T-cell (primary cell): ENCODE data around the gene VWF. TPM values are rescaled to one million over a fixed set of nuclear protein-coding genes. Genes with fewer than 3 reads are reported as not detected.
"Not testable (repeated sequence)": the region's sequence is repeated elsewhere in the genome, so short reads cannot be mapped to it uniquely, and the experiment has no call there.

Experiments
- ATAC-seq, 4 experiments: fragments of 200-7000 bp in 3 of 4; fragments of 150-1000 bp in 1 of 4; cut with Tn5 transposase; replicated peaks in 1 of 4; 1 replicate in 3 of 4; 2 replicates in 1 of 4; pipeline ENCODE4 v1.10.0; 2021; ENCODE audit warnings: moderate library complexity in 3 of 4, mild to moderate bottlenecking in 2 of 4, moderate number of reproducible peaks in 1 of 4
- CTCF ChIA-PET, 2 donors: fragments of 300-600 bp; sonication (Branson Sonifier 250); formaldehyde crosslinking; loops; one replicate each; lab custom pipeline; 2022; ENCODE audit warnings: antibody characterized with exemption in 2 of 2; lab: Charles Lee
- POLR2A ChIA-PET, 2 donors: fragments of 300-600 bp; sonication (Branson Sonifier 250); formaldehyde crosslinking; loops; one replicate each; lab custom pipeline; 2022; ENCODE audit warnings: antibody characterized with exemption in 2 of 2; lab: Charles Lee
- DNase-seq, 35 experiments: peaks; one replicate each; pipeline versions ENCODE4 v3.0.0 to v3.0.0-alpha.2; 2013 to 2023
- H3K27ac ChIP-seq: one replicate; pipeline ENCODE4 v1.5.1; 2013; ENCODE audit warnings: low read length
- H3K27me3 ChIP-seq, 2 experiments: replicated peaks in 1 of 2; 1 replicate in 1 of 2; 2 replicates in 1 of 2; pipeline versions ENCODE4 v1.6.1 to v1.7.0; 2013; ENCODE audit warnings: low read length in 1 of 2, mixed read lengths in 1 of 2; ENCODE audit not compliant: control insufficient read depth in 2 of 2, insufficient read depth in 2 of 2; ENCODE audit errors: extremely low read depth in 1 of 2
- H3K36me3 ChIP-seq, 2 donors: 1 replicate in 1 of 2; 2 replicates in 1 of 2; pipeline versions ENCODE4 v1.6.1 to v1.7.0; 2013; ENCODE audit warnings: low read length in 1 of 2; ENCODE audit not compliant: control insufficient read depth in 2 of 2, insufficient read depth in 1 of 2; ENCODE audit errors: extremely low read depth in 1 of 2
- H3K4me1 ChIP-seq, 2 experiments: 1 replicate in 1 of 2; 2 replicates in 1 of 2; pipeline versions ENCODE4 v1.6.1 to v1.7.0; 2013; ENCODE audit warnings: low read length in 2 of 2, mixed read lengths in 1 of 2; ENCODE audit not compliant: insufficient read depth in 2 of 2, control insufficient read depth in 1 of 2; ENCODE audit errors: extremely low read depth in 1 of 2
- H3K4me3 ChIP-seq, 2 donors: 1 replicate in 1 of 2; 2 replicates in 1 of 2; pipeline versions ENCODE4 v1.5.1 to v1.7.0; 2013; ENCODE audit warnings: mild to moderate bottlenecking in 2 of 2, low read length in 1 of 2, moderate library complexity in 1 of 2; ENCODE audit not compliant: control insufficient read depth in 1 of 2; ENCODE audit errors: extremely low read depth in 1 of 2
- H3K9me3 ChIP-seq: 2 replicates; pipeline ENCODE4 v1.7.0; 2013
- H3K27ac Mint-ChIP-seq, 2 donors: one replicate each; pipeline ENCODE4 v1.8.0; 2020 to 2021; ENCODE audit warnings: mild to moderate bottlenecking in 2 of 2, mixed read lengths in 2 of 2
- H3K27me3 Mint-ChIP-seq, 2 donors: one replicate each; pipeline ENCODE4 v1.8.0; 2021 to 2022; ENCODE audit warnings: mixed read lengths in 2 of 2
- H3K36me3 Mint-ChIP-seq: one replicate; pipeline ENCODE4 v1.8.0; 2021; ENCODE audit warnings: mixed read lengths
- H3K4me1 Mint-ChIP-seq, 3 donors: one replicate each; pipeline ENCODE4 v1.8.0; 2020 to 2022; ENCODE audit warnings: mixed read lengths in 3 of 3, mild to moderate bottlenecking in 1 of 3
- H3K4me3 Mint-ChIP-seq, 3 donors: one replicate each; pipeline ENCODE4 v1.8.0; 2020 to 2022; ENCODE audit warnings: mild to moderate bottlenecking in 3 of 3, mixed read lengths in 3 of 3, moderate library complexity in 3 of 3
- H3K9me3 Mint-ChIP-seq, 3 donors: one replicate each; pipeline ENCODE4 v1.8.0; 2020 to 2022; ENCODE audit warnings: mixed read lengths in 3 of 3
- WGBS: methylation state at CpG from one replicate; pipeline ENCODE4 v1.1.5; 2013; ENCODE audit warnings: missing lambda C conversion rate; ENCODE audit not compliant: insufficient coverage; 5-methylcytosine and 5-hydroxymethylcytosine counted together
- total RNA-seq, 35 experiments: library from RNA in 6 of 35; stranded (reverse) in 6 of 35; fragments of 120-200 nt in 1 of 35; gene quantifications; one replicate each; pipeline versions ENCODE4 v1.2.1 to v1.2.4 and lab custom pipeline; 2013 to 2026

VWF gene
- total RNA-seq, 5 donors from 2014 or later (not counting 1 experiment from before 2014, with no cell fraction given) = 0.13 to 0.90 (median 0.74) TPM; not detected in 1

DNA sequence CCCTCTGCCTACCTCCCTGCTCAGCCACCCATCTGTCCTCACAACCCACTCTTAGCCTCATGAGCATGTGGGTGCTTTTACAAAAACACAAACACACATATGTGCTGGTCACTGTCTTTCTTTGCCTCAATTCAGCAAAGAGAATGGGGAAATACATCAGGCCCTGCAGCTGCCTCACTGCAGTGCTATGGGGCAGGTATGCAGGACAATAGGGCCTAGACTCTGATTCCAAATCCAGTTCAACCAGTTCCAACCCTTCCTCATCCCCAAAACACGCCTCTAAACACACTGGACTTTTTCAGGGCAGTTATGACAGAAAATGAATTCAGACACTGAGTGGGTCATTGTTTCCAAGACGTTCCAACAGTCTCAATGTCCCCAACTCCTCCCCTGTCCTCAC, 100.4 kb downstream of the VWF start:
- H3K9me3 ChIP-seq, H3K27me3 ChIP-seq, H3K27me3 Mint-ChIP-seq, H3K4me3 Mint-ChIP-seq, H3K27ac ChIP-seq, H3K27ac Mint-ChIP-seq, H3K36me3 ChIP-seq, ATAC-seq, H3K9me3 Mint-ChIP-seq, H3K4me1 ChIP-seq, DNase-seq, CTCF ChIA-PET, H3K4me1 Mint-ChIP-seq, H3K36me3 Mint-ChIP-seq, H3K4me3 ChIP-seq, POLR2A ChIA-PET: not testable (repeated sequence)
- WGBS = 37% methylated on average over 2 of the region's 2 CpGs

DNA sequence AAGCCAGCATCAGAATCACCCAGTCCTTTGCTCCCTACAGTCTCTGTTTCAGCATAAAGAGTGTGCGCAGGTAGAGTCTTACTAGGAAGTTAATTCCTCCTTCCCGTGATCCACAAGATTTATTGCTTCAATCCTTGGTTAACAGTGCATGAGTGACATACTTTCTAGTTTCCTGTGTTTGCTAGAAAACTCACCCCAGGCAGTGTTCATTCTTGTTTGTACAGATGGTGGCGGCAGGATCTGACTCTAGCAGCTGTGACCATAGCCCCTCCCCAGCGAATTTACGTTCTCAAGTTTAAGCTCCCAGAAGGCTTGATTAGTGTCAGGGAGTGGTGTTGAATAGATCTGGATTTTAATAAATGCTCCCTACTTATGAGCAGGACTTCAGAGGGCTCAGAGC, 103.5 kb downstream of the VWF start:
- WGBS = 64% methylated on average over 2 of the region's 5 CpGs
- ATAC-seq (no peak), DNase-seq (no peak)
- Mint-ChIP-seq H3K4me1 (no peaks in the 10 kb centered on the region), H3K36me3 (no peaks in the 10 kb centered on the region), H3K9me3 (no peaks in the 10 kb centered on the region), H3K27ac (no peak overlapping the region), H3K4me3 (no peak overlapping the region), H3K27me3 (peaks cover 7 to 8% of the 10 kb centered on the region in 2 donors)
- H3K4me1 ChIP-seq = no peaks in the 10 kb centered on the region
- H3K4me3 ChIP-seq = no peak overlapping the region
- H3K27me3 ChIP-seq = peaks cover 0 to 3% of the 10 kb centered on the region in 2 experiments
- H3K27ac ChIP-seq = no peak overlapping the region
- CTCF ChIA-PET = no interaction called here
- H3K36me3 ChIP-seq = no peaks in the 10 kb centered on the region
- POLR2A ChIA-PET = no interaction called here
- H3K9me3 ChIP-seq = no peaks in the 10 kb centered on the region

DNA sequence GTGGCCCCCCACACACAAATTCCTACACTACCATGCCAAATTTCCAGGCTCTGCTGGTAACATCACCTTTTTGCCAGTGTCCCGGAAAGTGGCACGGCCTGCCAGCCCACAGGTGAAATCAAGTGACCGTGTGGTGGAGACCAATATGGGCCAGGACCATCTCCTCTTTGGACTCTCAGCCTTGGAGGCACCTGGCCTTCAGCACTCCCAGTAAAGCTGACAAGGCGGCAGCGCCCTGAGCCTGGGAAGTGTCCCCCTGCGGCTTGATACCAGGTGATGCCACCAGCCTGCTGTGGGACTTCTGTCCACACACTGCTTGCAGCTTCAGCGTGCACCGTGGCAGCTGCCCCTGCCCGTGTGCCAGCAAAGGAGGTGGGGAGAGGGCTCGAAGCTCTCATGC, 104.0 kb downstream of the VWF start:
- WGBS = 86% methylated on average over 5 of the region's 10 CpGs
- H3K27ac Mint-ChIP-seq, POLR2A ChIA-PET, H3K27me3 ChIP-seq, DNase-seq, H3K9me3 ChIP-seq, H3K4me1 Mint-ChIP-seq, H3K36me3 Mint-ChIP-seq, H3K27me3 Mint-ChIP-seq, H3K36me3 ChIP-seq, H3K27ac ChIP-seq, H3K4me3 Mint-ChIP-seq, H3K9me3 Mint-ChIP-seq, H3K4me3 ChIP-seq, CTCF ChIA-PET, H3K4me1 ChIP-seq, ATAC-seq: not testable (repeated sequence)

DNA sequence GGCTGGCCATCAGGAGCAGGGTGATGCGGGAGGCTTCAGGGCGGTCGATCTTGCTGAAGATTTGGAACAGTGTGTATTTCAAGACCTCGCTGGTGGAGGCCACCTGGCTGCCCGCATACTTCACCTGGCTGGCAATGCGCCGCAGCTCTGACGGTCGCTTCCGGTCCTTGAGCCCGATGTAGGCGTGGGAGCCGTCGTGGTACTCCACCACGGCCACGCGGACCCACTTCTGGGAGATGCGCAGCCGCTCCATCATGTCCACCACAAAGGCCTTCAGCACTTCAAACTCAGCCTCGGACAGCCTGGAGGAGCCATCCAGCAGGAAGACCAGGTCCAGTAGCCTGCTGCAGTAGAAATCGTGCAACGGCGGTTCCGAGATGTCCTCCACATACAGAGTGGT, 105.2 kb downstream of the VWF start:
- ATAC-seq, POLR2A ChIA-PET: not testable (repeated sequence)
- 94% methylated on average over 5 of the region's 24 CpGs for WGBS

DNA sequence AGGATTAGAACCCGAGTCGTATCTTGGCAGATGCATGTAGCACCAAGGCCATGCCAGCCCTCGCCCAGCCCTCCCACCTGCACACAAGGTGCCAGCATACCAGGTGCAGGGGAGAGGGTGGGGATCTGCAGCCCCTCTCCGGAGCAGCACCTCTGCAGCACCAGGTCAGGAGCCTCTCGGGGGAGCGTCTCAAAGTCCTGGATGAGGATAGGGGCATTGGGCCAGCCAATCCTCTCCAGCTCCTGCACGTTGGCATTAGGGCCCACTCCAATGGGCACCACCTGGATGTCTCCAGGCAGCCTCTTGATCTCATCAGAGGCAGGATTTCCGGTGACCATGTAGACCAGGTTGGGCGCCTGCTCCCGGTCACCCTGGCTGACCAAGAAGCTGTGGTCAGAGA, 106.2 kb downstream of the VWF start:
- WGBS = 76% methylated on average over 8 of the region's 10 CpGs
- no peak overlapping the region for H3K4me3 ChIP-seq
- Mint-ChIP-seq H3K27me3 (peaks cover 7 to 9% of the 10 kb centered on the region in 2 donors), H3K4me3 (no peak overlapping the region), H3K4me1 (no peaks in the 10 kb centered on the region), H3K36me3 (no peaks in the 10 kb centered on the region), H3K27ac (no peak overlapping the region), H3K9me3 (no peaks in the 10 kb centered on the region)
- ATAC-seq = no peak
- CTCF ChIA-PET = no interaction called here
- no peaks in the 10 kb centered on the region for H3K36me3 ChIP-seq
- POLR2A ChIA-PET = no interaction called here
- H3K27ac ChIP-seq = no peak overlapping the region
- H3K4me1 ChIP-seq = no peaks in the 10 kb centered on the region
- H3K27me3 ChIP-seq = peaks cover 0 to 6% of the 10 kb centered on the region in 2 experiments
- no peak for DNase-seq
- H3K9me3 ChIP-seq = no peaks in the 10 kb centered on the region

More for the DNA sequence above, 105.2 kb downstream of the VWF start:
- CTCF ChIA-PET, H3K4me1 Mint-ChIP-seq, H3K27me3 ChIP-seq, H3K36me3 Mint-ChIP-seq, H3K4me1 ChIP-seq, H3K27me3 Mint-ChIP-seq, H3K4me3 ChIP-seq, H3K4me3 Mint-ChIP-seq, H3K9me3 Mint-ChIP-seq, H3K36me3 ChIP-seq, H3K27ac ChIP-seq, H3K9me3 ChIP-seq, DNase-seq, H3K27ac Mint-ChIP-seq: not testable (repeated sequence)

DNA sequence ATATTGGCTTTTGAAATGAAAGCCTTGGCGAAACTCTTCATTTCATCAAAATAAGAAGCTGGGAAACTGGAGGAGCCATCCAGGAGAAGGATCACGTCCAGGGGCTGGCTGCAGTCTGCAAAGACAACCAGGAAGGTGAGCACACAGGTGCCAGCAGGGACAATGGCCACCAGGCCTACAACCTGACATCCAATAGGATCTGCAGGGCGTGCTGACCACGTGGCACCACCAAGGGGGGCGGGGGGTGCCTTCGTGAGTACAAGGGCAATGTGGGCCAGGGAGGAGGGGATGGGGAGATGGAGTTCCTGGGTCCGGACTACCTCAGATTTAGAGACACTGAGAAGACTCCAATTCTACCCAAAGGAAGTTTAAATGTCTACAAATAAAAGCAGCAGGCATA, 107.7 kb downstream of the VWF start:
- ChIA-PET CTCF (no interaction called here), POLR2A (no interaction called here)
- no peaks in the 10 kb centered on the region for H3K4me1 ChIP-seq
- no peak for ATAC-seq
- H3K4me3 ChIP-seq = no peak overlapping the region
- H3K27me3 ChIP-seq = peaks cover 0 to 6% of the 10 kb centered on the region in 2 experiments
- Mint-ChIP-seq H3K36me3 (no peaks in the 10 kb centered on the region), H3K4me3 (no peak overlapping the region), H3K27ac (no peak overlapping the region), H3K9me3 (no peaks in the 10 kb centered on the region), H3K27me3 (peaks cover 7 to 9% of the 10 kb centered on the region in 2 donors), H3K4me1 (no peaks in the 10 kb centered on the region)
- WGBS = 17% methylated on average over 1 of the region's 7 CpGs
- no peak overlapping the region for H3K27ac ChIP-seq
- H3K9me3 ChIP-seq = no peaks in the 10 kb centered on the region
- no peak for DNase-seq
- no peaks in the 10 kb centered on the region for H3K36me3 ChIP-seq

DNA sequence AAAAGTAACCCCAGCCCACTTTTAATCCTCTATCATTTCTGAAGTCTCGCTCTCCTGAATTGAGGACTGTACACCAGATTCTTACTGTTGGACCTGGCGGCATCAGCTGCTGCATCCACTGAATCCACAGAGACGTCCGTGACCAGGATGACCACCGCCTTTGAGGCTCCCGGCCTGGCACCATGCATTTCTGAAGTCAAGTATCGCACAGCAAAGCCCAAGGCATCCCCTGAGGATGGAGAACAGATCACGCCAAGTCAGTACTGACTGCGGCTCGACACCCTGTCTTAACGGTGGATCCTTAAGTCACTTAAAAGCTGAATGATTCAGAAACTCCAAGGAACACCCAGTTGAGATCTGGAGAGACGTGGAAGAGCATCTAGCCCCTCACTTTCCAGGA, 108.5 kb downstream of the VWF start:
- H3K27me3 ChIP-seq, H3K27ac Mint-ChIP-seq, H3K27me3 Mint-ChIP-seq, H3K4me1 Mint-ChIP-seq, H3K9me3 ChIP-seq, H3K36me3 Mint-ChIP-seq, H3K9me3 Mint-ChIP-seq, H3K4me3 ChIP-seq, CTCF ChIA-PET, H3K36me3 ChIP-seq, ATAC-seq, H3K4me1 ChIP-seq, POLR2A ChIA-PET, H3K27ac ChIP-seq, DNase-seq, H3K4me3 Mint-ChIP-seq: not testable (repeated sequence)
- 88% methylated on average over 9 of the region's 12 CpGs for WGBS
